Measurements from ENCODE around the gene EXD2.
"Not testable (repeated sequence)": the region's sequence is repeated elsewhere in the genome, so short reads cannot be mapped to it uniquely, and the experiment has no call there.

Gene EXD2

DNA sequence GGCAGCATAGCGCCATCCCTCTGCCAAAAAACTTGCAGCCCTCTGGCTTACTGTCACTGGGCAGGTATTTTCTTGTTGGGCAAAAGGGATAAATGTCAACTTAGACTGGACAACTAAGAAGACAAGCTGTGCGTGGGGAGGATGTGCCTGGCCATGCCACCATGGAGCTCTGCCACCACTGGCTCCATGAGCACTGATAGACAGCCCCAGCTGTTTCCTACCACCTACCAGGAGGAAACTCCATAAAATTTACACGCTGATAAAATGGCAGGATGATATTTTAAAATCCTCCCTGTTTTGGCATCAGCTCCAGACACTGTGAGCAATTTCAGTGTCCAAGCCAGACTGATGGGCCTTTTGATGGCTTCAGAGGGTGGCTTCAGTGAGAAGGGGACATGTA, 61.6 kb downstream of the EXD2 start:
- DNase-seq: no peak

DNA sequence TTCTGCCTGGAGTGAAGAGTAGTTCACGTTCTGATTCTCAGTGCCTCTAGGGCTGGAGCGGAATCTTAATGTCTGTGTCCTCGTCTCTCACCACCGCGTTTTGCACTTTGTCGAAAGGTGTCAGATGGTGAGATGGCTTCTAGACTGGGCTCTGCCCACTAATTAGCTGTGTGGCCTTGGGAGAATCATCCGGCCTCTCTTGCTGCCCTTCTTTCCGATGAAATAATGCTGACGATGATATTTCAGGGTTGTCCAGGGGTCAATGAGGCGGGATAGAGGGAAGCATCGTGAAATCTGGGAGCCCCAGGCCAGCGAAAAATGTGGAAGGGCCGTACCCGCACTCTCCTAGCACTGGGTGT, 67.8 kb downstream of the EXD2 start:
- no peak for DNase-seq

DNA sequence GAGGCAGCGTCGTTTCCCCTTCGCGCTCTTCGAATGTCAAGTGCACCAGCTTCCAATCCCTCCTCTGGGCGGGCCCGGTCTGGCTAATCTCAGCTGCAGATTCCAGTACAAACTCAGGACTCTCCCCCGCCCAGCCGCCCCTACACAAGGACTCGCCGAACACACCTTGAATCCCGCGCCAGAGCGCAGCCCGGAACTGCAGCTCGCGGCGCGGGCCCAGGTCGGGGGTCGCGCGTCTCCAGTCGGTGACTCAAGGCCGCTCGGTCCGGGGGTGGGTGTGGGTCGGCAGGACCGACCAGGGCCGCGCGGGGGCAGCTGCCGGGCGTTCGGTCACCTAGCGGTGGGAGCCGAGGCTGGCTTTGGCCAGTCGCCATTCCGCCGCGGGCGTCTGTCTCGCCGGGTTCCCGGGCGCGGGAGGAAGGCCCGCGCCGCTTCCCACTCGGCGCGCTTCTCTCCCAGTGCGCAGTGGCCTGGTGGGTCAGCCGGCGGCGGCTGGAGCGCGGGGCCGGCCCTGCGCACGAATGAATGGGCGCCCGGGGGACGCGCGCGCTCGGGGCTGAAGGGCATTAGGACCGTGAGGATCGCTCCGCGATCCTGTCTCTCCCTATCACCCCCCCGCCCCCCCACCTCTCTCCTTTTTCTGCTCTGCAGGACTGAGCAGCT, 68.4 kb downstream of the EXD2 start, which contains the start of gene GALNT16:
GALNT16 (plus strand) TSS at position 632 of the 663 bp plus-strand sequence. CDS start 133 bp downstream, outside the sequence.
- DNase-seq: no peak

DNA sequence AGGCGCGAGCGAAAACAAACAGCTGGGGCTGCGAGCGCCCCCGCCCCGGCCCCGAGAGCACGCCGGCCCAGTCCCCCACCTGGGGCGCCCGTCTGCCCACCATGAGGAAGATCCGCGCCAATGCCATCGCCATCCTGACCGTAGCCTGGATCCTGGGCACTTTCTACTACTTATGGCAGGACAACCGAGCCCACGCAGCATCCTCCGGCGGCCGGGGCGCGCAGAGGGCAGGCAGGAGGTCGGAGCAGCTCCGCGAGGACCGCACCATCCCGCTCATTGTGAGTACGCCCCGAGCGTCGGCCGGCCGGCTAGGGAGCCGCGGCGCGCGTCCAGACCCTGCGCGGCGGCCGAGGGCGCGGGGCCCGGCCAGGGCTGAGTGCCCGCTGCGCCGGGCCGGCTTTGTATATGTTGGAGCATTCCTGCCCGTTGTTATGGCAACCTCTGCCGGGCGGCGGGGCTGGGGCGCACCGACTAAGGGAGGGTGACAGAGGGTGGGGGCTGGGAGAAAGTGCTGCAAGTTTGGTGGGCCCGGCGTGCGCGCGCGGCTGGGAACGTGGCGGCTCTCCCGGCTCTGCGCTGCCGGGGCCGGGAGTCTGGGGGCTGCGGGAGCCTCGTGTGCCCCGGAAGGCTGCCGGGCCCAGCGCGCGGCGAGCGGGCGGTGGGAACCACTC, 69.0 kb downstream of the EXD2 start:
- DNase-seq: no peak

DNA sequence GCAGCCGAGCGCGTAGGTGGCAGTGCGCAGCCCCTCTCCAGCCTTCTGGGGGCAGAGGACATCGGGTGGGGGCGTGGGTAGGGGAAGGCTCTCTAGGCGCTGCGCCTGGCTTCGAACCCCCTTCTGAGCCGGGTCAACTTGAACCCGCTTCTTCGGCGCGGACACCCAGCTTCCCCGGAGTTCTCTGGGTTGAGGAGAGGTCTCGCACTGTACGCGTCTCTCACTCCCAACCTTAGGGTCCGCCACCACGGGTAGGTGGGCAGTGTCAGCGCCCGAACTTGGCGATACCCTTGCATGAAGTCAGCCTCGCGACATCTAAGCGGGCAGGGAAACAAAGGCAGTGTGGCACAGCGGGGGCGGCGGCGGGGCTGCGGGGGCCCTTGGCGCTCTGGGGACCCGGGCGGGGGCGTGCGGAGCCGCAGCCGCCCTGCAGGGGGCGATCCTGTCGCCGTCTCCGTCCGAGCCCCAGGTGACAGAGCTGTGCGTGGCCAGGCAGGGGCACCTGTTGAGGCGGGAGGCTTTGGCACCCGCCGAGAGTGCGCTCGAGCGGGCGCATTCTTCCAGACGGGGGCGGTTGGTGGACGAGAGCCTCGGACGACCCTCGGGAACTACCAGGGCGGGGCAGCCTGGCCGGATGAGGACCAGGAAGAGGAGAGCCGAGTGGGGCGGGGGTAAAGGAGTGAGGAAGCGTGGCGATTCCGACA, 69.7 kb downstream of the EXD2 start:
- DNase-seq: no peak

DNA sequence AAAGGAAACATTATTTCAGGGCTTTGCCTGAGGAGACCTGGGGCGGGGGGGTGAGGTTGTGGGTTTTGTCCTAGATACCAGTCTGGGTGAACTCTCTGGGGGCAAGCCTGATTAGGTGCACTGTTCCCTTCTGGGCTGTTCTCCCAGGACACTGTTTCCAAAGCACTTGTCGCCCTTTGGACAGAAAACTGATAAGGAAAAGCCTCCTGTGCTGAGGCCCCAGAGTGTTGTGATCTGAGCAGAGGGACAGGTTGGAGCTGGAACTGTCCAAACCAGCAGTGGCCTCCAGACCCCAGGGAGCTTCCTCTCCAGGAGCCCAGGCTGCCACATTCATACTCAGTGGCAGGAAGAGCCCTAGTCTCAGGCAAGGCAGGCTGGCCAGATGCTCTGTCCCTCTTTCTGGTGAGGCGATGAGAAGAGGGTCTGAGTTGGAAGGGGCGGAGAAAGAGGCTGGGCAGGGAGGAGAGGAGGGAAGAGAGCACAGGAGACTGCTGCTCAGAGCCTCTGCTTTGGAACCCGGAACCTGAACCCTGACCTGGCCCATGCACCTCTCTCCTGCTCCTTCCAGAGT, 70.5 kb downstream of the EXD2 start:
- no peak for DNase-seq

DNA sequence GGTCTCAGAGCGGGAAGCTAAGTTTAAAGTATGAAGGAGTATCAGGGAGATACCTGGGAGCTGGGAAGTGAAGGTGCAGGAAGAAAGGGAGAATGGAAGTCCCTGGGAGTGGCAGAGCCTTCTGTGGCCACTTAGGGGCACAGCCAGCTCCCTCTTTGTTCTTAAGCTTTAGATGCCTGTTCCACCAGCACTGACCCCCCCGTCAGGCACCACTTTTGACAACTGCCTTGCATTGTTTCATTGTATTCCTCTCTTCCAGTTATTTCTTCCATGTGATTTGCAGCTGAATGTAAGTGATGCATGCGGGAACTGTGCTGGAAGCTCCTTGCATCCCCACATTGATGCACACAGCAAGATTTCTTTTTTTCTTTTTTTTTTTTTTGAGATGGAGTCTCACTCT, 71.2 kb downstream of the EXD2 start:
- DNase-seq: no peak

DNA sequence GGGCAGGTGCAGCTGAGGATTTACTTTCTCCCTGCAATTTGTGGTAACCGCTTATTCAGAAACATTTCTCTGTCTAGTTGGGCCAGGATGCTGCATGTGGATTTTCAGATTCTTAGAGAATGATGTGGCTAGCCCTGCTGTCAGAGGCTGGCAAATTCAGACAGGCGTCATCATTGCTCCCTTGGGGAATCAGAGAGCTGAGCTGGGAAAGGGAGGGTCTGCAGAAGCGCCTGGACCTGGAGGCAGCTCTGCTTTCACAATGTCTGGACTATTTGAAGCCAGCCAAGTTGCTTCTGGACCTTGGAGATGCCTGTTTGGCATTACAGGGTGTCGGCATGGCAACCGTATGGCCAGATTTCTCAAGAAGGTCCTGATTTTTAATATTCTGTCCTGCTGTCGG, 72.1 kb downstream of the EXD2 start:
- peak; percentile 79 for DNase-seq

DNA sequence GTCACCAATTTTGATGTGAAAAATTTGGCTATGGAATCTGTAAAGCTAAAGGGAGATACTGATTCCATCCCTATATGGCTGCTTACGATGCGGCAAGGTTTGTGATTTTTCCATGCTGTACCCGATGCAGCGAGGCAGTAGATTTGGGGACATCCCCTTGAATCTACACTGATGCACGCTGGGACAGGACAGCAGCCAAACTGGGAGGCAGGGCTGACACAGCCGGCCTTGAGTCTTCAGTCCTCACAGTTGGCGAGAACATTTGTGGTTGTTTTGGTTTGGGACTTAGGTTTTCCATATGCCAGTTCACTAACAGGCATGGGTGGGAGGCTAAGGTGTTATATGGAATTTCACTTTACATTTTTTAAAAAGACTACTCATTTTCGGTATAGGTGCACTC, 72.5 kb downstream of the EXD2 start:
- no peak for DNase-seq

DNA sequence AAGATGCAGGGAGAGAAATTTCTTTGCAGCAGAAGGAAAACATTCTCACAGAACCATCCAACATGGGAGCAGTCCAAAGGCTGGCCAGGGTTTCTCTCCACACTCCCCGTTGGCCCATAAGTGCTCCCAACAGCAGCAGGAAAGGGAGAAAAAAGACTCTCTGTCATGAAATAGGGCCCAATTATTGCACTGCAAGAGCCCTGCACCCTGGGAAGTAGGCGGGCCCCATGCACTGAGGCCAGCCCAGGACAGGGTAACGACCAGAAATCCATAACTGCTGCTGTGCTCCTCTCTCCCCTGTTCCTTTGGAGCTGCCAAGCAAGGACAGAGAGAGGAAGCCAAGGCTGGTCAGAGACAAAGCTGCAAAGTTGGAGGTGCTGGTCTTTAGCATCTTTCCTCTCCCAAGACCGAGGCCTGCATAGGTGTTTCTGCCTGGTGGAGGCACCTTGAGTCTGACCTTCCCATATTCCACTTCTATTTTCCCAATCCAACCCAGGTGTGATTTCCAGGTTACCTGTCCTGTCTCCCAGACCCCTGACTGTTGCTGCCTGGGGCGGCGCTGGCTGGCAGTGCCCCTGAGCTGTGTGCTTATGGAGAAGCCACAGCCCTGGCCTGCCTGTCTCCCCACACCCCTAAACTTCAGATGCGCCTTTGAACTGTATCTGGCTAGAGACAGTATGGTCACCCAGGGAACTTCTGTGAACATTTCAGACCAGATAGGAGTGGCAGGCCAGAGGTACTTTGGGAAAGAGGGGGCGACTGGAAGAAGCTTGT, 75.5 kb downstream of the EXD2 start:
- no peak for DNase-seq

DNA sequence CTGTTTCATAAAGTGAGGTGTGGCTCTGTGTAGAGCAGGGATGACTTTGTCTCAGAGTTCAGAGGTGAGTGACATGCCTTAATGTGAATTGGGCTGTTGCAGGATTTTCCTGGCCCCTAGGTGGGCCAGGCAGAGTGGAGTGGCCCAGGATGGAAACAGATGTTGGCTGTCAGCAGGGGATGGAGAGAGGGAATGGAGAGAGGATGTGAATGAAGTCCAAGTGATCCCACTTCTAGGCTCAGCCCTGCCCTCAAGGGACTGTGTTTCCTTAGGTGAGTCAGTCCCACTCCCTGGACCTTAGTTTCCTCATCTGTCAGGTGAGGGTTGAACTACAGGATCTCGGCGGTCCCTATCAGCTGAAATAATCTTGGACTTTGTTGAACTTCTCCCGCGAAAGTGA, 76.2 kb downstream of the EXD2 start:
- DNase-seq: no peak

DNA sequence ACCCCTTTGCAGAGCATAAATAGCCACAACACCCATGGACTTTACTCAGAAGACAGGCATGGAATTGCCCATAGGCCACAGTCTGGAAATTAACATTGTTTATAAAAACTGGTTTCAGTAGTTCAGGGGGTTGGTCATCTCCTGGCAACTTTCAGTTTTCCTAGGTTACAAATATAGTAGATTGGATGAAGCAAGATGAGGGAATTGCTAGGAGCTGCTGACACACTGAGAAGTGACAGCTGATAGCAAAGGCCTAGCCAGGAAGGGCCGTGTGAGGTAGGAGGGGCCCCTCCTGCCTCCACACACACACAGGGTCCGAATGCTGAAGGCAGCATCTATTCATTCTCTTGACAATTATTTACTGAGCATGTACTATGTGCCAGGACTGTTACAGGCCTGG, 76.9 kb downstream of the EXD2 start:
- DNase-seq: peak; percentile 61

DNA sequence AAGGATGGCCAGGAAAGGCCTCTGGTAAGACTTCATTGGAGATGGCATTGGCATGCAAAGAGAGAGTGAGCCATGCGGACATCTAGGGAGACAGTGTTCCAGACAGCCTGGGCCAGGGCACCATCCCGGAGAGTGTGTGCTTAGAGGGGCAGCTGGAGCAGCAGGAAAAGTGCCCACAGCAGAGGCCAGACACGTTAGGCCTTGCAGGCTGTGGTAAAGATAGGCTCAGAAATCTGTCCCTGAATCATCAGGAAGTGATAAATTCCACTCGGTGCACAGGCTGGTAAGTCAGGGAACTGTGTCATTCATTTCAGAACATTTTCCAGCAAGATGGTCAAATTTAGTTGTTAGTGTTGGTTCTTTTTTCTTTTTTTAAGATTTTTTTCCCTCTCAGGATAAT, 77.5 kb downstream of the EXD2 start:
- peak; percentile 74 for DNase-seq

DNA sequence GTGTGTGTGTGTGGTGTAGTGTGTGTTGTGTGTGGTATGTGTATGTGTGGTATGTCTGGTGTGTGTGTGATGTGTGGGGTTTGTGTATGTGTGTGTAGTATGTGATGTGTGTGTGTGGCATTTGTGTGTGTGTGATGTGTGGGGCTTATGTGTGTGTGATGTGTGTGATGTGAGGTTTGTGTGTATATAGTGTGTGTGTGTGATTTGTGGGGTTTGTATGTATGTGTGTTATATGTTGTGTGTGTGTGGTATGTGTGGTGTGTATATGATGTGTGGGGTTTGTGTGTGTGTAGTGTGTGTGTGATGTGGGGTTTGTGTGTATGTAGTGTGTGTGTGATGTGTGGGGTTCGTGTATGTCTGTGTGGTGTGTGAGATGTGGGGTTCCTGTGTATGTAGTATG, 78.1 kb downstream of the EXD2 start:
- DNase-seq: no peak

DNA sequence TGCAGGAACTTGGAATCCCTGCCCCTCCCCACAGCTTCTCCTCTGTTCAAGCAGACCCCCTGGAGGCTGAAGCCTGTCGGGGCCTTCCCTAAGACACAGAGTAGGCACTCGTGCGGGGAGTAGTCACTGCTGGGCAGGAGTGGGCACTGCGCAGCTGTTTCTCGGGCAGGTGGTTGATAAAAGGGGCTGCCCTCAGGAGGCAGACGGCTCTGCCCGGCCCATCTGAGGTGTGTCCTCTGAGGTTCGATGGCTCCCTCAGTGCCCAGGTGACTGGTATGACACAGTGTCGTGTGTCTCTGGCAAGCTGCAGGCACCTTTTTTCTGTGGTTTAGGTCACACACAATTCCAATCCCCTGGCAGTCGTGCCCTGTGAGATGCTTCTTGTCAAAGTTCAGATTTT, 78.8 kb downstream of the EXD2 start:
- no peak for DNase-seq

DNA sequence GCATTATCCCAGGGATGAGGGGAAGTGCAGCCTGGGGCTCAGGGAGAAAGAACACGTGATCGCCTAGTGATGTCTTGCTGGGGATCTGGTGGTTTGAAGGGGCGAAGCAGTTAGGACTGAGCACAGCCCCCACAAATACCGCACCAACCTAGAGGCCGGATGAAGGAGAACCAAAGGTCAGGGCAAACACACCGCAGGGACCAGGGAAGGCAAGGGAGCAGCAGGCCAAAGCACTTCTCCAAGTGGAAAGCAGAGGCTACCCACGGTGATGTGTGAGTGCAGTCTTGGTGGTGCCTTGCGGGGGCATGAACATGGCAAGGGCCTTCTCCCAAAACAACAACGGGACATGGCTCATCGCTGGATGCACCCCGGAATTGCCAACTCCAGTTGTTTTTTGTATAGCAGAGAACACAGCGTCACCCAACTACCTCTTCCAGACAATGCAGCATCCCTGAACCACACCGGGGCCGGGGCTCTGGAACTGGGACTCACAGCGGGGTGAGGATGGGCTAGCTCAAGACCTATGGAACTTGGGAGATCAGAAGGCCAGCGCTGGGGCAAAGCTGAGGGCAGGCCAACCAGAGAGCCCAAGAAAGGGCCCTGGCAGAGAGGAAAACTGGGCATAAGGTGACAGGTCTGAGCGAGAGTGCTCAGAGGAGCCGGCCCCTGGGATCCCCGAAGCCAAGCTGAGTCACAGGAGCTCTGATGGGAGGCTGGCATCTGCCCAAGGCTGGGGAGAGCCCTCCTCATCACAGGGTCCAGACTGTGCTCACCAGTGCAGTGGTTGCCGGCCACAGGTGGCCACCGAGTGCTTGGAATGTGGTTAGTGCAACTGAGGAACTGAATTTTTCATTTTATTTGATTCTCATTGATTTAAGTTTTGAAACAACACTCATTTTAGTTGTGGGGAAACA, 79.8 kb downstream of the EXD2 start:
- DNase-seq: no peak

DNA sequence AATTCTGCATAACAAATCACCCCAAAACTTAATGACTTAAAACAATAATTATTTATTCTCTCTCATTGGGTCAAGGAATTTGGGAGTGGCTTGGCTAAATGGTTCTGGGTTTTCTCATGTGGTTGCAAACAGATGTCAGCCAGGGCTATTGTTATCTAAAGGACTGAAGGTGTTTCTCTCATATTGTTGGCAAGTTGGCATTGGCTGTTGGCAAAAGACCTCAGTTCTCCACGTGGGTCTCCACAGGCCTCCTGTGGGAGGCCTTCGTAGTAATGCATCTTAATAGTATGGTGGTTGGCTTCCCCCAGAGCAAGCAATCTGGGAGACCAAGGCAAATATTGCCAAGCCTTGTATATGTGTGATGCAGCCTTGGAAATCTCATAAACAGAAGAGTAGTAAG, 83.0 kb downstream of the EXD2 start:
- no peak for DNase-seq

DNA sequence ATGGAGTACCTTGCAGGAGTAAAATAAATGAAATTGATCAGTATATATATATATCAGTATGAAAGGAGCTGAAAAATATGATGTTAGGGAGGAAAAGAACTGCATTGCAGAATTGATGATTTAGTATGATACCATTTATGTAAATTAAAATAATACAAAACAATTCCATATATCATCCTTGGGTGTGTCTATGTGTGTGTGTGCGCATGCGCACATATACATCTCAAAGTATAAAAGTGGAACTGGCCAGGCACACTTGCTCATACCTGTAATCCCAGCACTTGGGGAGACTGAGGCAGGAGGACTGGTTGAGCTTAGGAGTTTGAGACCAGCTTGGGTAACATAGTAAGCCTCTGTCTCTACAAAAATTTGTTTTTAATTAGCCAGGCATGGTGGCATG, 84.0 kb downstream of the EXD2 start:
- no peak for DNase-seq

DNA sequence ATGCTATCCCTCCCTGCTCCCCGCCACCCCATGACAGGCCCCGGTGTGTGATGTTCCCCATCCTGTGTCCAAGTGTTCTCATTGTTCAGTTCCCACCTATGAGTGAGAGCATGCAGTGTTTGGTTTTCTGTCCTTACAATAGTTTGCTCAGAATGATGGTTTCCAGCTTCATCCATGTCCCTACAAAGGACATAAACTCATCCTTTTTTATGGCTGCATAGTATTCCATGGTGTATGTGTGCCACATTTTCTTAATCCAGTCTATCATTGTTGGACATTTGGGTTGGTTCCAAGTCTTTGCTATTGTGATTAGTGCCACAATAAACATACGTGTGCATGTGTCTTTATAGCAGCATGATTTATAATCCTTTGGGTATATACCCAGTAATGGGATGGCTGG, 86.1 kb downstream of the EXD2 start:
- DNase-seq: not testable (repeated sequence)

DNA sequence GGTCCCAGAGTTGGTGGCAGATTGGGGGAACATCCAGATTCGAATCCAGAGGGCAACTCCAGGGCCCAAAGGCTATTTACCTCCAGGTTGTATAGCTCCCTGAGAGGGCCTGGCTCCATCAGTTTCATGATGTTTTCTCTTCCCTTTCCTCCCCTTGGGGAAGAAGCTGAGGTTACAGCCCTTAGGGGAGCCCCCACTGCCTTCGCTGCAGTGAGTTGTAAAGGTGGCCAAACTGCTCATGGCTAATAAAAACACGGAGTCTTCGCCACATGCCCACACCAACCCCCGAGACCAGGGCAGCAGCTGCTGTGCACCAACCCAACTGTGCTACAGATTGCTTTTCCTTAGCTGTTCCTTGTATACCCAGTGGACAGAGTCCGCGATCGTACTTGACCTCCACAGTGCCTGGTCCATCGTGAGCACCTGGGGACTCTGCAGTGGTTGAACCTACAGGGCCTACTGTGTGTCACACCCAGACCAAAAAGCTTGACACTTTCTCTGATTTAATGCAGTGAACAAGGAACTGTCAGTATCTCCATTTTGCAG, 89.5 kb downstream of the EXD2 start:
- no peak for DNase-seq

DNA sequence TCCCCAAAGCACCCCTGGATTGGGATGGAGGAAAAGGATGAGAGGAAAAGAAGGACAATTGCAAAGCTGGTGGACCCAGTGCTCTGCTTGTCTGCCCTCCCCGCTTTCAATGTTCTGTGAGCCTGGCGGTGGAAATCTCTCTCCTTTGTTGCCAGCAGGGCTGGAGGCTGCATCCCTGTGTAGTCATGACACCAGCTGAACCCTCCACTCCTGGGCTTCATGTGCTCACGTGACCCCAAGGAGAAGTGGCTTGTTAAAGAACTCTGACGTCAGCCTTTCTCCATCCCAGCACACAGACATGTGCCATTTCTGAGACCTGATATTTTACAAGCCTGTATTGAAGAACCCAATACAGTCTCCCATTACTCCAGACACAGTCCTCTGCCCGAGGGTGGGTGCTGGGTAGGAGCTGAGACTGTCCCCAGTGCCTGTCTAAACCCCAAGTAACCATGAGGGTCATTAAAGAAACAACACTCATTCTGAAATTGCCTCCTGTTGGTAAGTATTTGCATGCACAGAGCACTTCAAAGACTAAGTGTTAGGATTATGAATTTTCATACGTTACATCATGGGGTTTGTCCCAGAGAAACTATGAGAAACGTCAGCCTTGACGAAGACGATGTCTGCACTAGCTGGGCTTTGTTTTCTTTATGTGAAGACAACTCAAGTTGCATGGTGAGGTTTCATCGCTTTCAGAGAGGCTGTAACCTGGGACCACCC, 90.3 kb downstream of the EXD2 start:
- peak; percentile 4 for DNase-seq
